NCI-H446 (cell line): ENCODE results near the gene LRRIQ1.

ENCODE experiments used
- DNase-seq, 2 experiments: peaks; one replicate each; lab custom pipeline; 2025; lab: John Stamatoyannopoulos, UW

The LRRIQ1 gene

GRCh38 chr12:85280165-85280983, 244.2 kb downstream of the LRRIQ1 start, which contains the start of gene ALX1:
TSS of gene ALX1 (plus strand) at chr12:85280220. CDS start at chr12:85280262, 42 bp downstream.
- DNase-seq: no peak

DNA sequence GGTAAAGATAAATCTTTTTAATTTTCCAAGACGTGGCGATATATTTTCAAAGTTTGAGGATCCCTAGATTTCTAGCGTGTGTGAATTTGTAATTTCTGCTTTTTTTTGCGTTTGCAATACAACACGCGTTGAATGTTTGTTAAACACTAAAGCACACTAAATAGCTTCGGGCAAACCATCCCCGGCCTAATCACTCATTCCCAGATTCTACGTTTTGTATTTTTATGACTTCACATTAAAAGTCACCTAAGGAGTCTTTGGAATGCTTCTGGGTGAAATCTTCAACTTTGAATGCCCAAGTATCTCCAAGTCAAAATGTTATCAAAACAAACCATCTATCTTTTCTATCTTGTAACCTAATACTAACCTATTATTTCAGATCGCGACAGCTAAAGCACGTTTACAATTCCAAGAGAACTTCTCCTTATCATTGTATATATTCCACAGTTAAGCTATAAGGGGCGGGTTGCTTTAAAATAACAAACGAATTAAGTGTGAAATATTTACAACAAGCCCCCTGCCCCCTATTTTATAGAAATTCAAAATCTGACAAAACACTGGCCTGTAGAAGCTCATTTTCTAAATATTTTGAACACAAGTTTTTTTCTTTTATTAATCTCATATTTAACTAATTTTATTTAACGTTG, 245.0 kb downstream of the LRRIQ1 start:
- DNase-seq: no peak

GRCh38 chr12:85281636-85282312, 245.6 kb downstream of the LRRIQ1 start:
- no peak for DNase-seq

GRCh38 chr12:85283560-85283959, 247.4 kb downstream of the LRRIQ1 start:
- no peak for DNase-seq
